NCI-H226 (cell line): ENCODE measurements around the gene MRPL11.

Experiments used
- DNase-seq: peaks from one replicate; pipeline ENCODE4 v3.0.0-alpha.2; 2015

The MRPL11 gene

GRCh38 chr11:66428933-66429332 lies 9.7 kb downstream of the MRPL11 start:
- DNase-seq = no peak

- DNase-seq = no peak
Measured at GRCh38 chr11:66426314-66426713, 12.3 kb downstream of the MRPL11 start.

GRCh38 chr11:66421492-66422205 lies 17.0 kb downstream of the MRPL11 start:
- peak; percentile 74 for DNase-seq

GRCh38 chr11:66420671-66421476 lies 17.8 kb downstream of the MRPL11 start, which contains the start of gene NPAS4:
Gene NPAS4, plus strand, starts transcription at chr11:66421035. Its CDS starts 145 bp downstream, at chr11:66421180.
- no peak for DNase-seq

- no peak for DNase-seq
Measured at GRCh38 chr11:66419825-66420224, 18.8 kb downstream of the MRPL11 start.

- DNase-seq = no peak
Measured at GRCh38 chr11:66418986-66419308, 19.7 kb downstream of the MRPL11 start.

- DNase-seq = peak; percentile 70
Measured at GRCh38 chr11:66418168-66418985, 20.3 kb downstream of the MRPL11 start.

GRCh38 chr11:66417000-66417399 lies 21.6 kb downstream of the MRPL11 start:
- no peak for DNase-seq

- no peak for DNase-seq
Measured at GRCh38 chr11:66415423-66415822, 23.2 kb downstream of the MRPL11 start.

GRCh38 chr11:66414120-66414934 lies 24.3 kb downstream of the MRPL11 start:
- DNase-seq = no peak

- DNase-seq = no peak
Measured at GRCh38 chr11:66413167-66413566, 25.5 kb downstream of the MRPL11 start.

- no peak for DNase-seq
Measured at GRCh38 chr11:66412110-66412509, 26.5 kb downstream of the MRPL11 start.

GRCh38 chr11:66411323-66411722 lies 27.3 kb downstream of the MRPL11 start:
- DNase-seq = no peak

- no peak for DNase-seq
Measured at GRCh38 chr11:66410191-66410590, 28.5 kb downstream of the MRPL11 start.

GRCh38 chr11:66409226-66409625 lies 29.4 kb downstream of the MRPL11 start:
- no peak for DNase-seq

GRCh38 chr11:66408488-66409214 lies 30.0 kb downstream of the MRPL11 start:
- DNase-seq = peak; percentile 85

GRCh38 chr11:66407651-66408050 lies 31.0 kb downstream of the MRPL11 start:
- DNase-seq = no peak

- DNase-seq = no peak
Measured at GRCh38 chr11:66393954-66394353, 44.7 kb downstream of the MRPL11 start.

GRCh38 chr11:66391322-66391721 lies 47.3 kb downstream of the MRPL11 start:
- DNase-seq = no peak

- DNase-seq = peak; percentile 61
Measured at GRCh38 chr11:66388780-66389386, 49.8 kb downstream of the MRPL11 start.
